ENCODE data around the gene CLASP1.

CLASP1 gene

GRCh38 chr2:121409966-121410365 lies 239.3 kb downstream of the CLASP1 start:
- DNase-seq (ENCODE audit: insufficient read length, low spot score) (no peak), FAIRE-seq (no peak)
- TF ChIP-seq SPI1 (IDR thresholded peaks at IDR 0.05; ENCODE audit: low read depth, low read length) (no peak), POLR2A (IDR thresholded peaks at IDR 0.05; ENCODE audit: low read depth, low read length) (no peak), POU2F2 (IDR thresholded peaks at IDR 0.05; ENCODE audit: low read depth, low read length) (no peak), POLR2AphosphoS5 (IDR thresholded peaks at IDR 0.05; ENCODE audit: low read depth, low read length) (no peak), TAF1 (IDR thresholded peaks at IDR 0.05; ENCODE audit: low read depth, low read length) (no peak), PAX5 (IDR thresholded peaks at IDR 0.05; ENCODE audit: insufficient read depth, low read length, severe bottlenecking) (no peak)

- FAIRE-seq: no peak
- no peak for TF ChIP-seq POU2F2 (IDR thresholded peaks at IDR 0.05; ENCODE audit: low read depth, low read length)
- TF ChIP-seq POLR2AphosphoS5 (IDR thresholded peaks at IDR 0.05; ENCODE audit: low read depth, low read length): no peak
- no peak for TF ChIP-seq POLR2A (IDR thresholded peaks at IDR 0.05; ENCODE audit: low read depth, low read length)
- no peak for TF ChIP-seq PAX5 (IDR thresholded peaks at IDR 0.05; ENCODE audit: insufficient read depth, low read length, severe bottlenecking)
- no peak for TF ChIP-seq TAF1 (IDR thresholded peaks at IDR 0.05; ENCODE audit: low read depth, low read length)
- TF ChIP-seq SPI1 (IDR thresholded peaks at IDR 0.05; ENCODE audit: low read depth, low read length): no peak
- DNase-seq (ENCODE audit: insufficient read length, low spot score): no peak
Measured at GRCh38 chr2:121409388-121409787, 239.9 kb downstream of the CLASP1 start.

GRCh38 chr2:121408641-121409040 lies 240.6 kb downstream of the CLASP1 start:
- DNase-seq (ENCODE audit: insufficient read length, low spot score) (no peak), FAIRE-seq (no peak)
- TF ChIP-seq TAF1 (IDR thresholded peaks at IDR 0.05; ENCODE audit: low read depth, low read length) (no peak), POLR2AphosphoS5 (IDR thresholded peaks at IDR 0.05; ENCODE audit: low read depth, low read length) (no peak), PAX5 (IDR thresholded peaks at IDR 0.05; ENCODE audit: insufficient read depth, low read length, severe bottlenecking) (no peak), SPI1 (IDR thresholded peaks at IDR 0.05; ENCODE audit: low read depth, low read length) (no peak), POU2F2 (IDR thresholded peaks at IDR 0.05; ENCODE audit: low read depth, low read length) (no peak), POLR2A (IDR thresholded peaks at IDR 0.05; ENCODE audit: low read depth, low read length) (no peak)

GRCh38 chr2:121405233-121405632 lies 244.0 kb downstream of the CLASP1 start:
- no peak for FAIRE-seq
- TF ChIP-seq TAF1 (IDR thresholded peaks at IDR 0.05; ENCODE audit: low read depth, low read length) (no peak), POU2F2 (IDR thresholded peaks at IDR 0.05; ENCODE audit: low read depth, low read length) (no peak), SPI1 (IDR thresholded peaks at IDR 0.05; ENCODE audit: low read depth, low read length) (no peak), POLR2AphosphoS5 (IDR thresholded peaks at IDR 0.05; ENCODE audit: low read depth, low read length) (no peak), PAX5 (IDR thresholded peaks at IDR 0.05; ENCODE audit: insufficient read depth, low read length, severe bottlenecking) (no peak), POLR2A (IDR thresholded peaks at IDR 0.05; ENCODE audit: low read depth, low read length) (no peak)
- no peak for DNase-seq (ENCODE audit: insufficient read length, low spot score)

GRCh38 chr2:121400201-121400600 lies 249.1 kb downstream of the CLASP1 start:
- FAIRE-seq (no peak), DNase-seq (ENCODE audit: insufficient read length, low spot score) (no peak)
- TF ChIP-seq POLR2A (IDR thresholded peaks at IDR 0.05; ENCODE audit: low read depth, low read length): no peak
- no peak for TF ChIP-seq TAF1 (IDR thresholded peaks at IDR 0.05; ENCODE audit: low read depth, low read length)
- no peak for TF ChIP-seq POU2F2 (IDR thresholded peaks at IDR 0.05; ENCODE audit: low read depth, low read length)
- TF ChIP-seq SPI1 (IDR thresholded peaks at IDR 0.05; ENCODE audit: low read depth, low read length): no peak
- no peak for TF ChIP-seq POLR2AphosphoS5 (IDR thresholded peaks at IDR 0.05; ENCODE audit: low read depth, low read length)
- TF ChIP-seq PAX5 (IDR thresholded peaks at IDR 0.05; ENCODE audit: insufficient read depth, low read length, severe bottlenecking): no peak

- TF ChIP-seq SPI1 (IDR thresholded peaks at IDR 0.05; ENCODE audit: low read depth, low read length) (no peak), POU2F2 (IDR thresholded peaks at IDR 0.05; ENCODE audit: low read depth, low read length) (no peak), POLR2A (IDR thresholded peaks at IDR 0.05; ENCODE audit: low read depth, low read length) (no peak), PAX5 (IDR thresholded peaks at IDR 0.05; ENCODE audit: insufficient read depth, low read length, severe bottlenecking) (no peak), TAF1 (IDR thresholded peaks at IDR 0.05; ENCODE audit: low read depth, low read length) (no peak), POLR2AphosphoS5 (IDR thresholded peaks at IDR 0.05; ENCODE audit: low read depth, low read length) (no peak)
- FAIRE-seq (no peak), DNase-seq (ENCODE audit: insufficient read length, low spot score) (no peak)
Measured at GRCh38 chr2:121398853-121399252, 250.4 kb downstream of the CLASP1 start.

GRCh38 chr2:121390082-121390692 lies 259.1 kb downstream of the CLASP1 start:
- no peak for DNase-seq (ENCODE audit: insufficient read length, low spot score)
- TF ChIP-seq SPI1 (IDR thresholded peaks at IDR 0.05; ENCODE audit: low read depth, low read length): no peak
- no peak for TF ChIP-seq POLR2AphosphoS5 (IDR thresholded peaks at IDR 0.05; ENCODE audit: low read depth, low read length)
- TF ChIP-seq POU2F2 (IDR thresholded peaks at IDR 0.05; ENCODE audit: low read depth, low read length): no peak
- TF ChIP-seq TAF1 (IDR thresholded peaks at IDR 0.05; ENCODE audit: low read depth, low read length): no peak
- TF ChIP-seq PAX5 (IDR thresholded peaks at IDR 0.05; ENCODE audit: insufficient read depth, low read length, severe bottlenecking): no peak
- TF ChIP-seq POLR2A (IDR thresholded peaks at IDR 0.05; ENCODE audit: low read depth, low read length): no peak
- no peak for FAIRE-seq

GRCh38 chr2:121388371-121388770 lies 260.9 kb downstream of the CLASP1 start:
- no peak for TF ChIP-seq POLR2AphosphoS5 (IDR thresholded peaks at IDR 0.05; ENCODE audit: low read depth, low read length)
- no peak for TF ChIP-seq SPI1 (IDR thresholded peaks at IDR 0.05; ENCODE audit: low read depth, low read length)
- no peak for TF ChIP-seq POLR2A (IDR thresholded peaks at IDR 0.05; ENCODE audit: low read depth, low read length)
- TF ChIP-seq POU2F2 (IDR thresholded peaks at IDR 0.05; ENCODE audit: low read depth, low read length): no peak
- no peak for TF ChIP-seq PAX5 (IDR thresholded peaks at IDR 0.05; ENCODE audit: insufficient read depth, low read length, severe bottlenecking)
- FAIRE-seq (no peak), DNase-seq (ENCODE audit: insufficient read length, low spot score) (no peak)

- no peak for TF ChIP-seq POU2F2 (IDR thresholded peaks at IDR 0.05; ENCODE audit: low read depth, low read length)
- no peak for TF ChIP-seq POLR2A (IDR thresholded peaks at IDR 0.05; ENCODE audit: low read depth, low read length)
- TF ChIP-seq POLR2AphosphoS5 (IDR thresholded peaks at IDR 0.05; ENCODE audit: low read depth, low read length): no peak
- no peak for TF ChIP-seq TAF1 (IDR thresholded peaks at IDR 0.05; ENCODE audit: low read depth, low read length)
- no peak for TF ChIP-seq PAX5 (IDR thresholded peaks at IDR 0.05; ENCODE audit: insufficient read depth, low read length, severe bottlenecking)
- TF ChIP-seq SPI1 (IDR thresholded peaks at IDR 0.05; ENCODE audit: low read depth, low read length): no peak
- DNase-seq (ENCODE audit: insufficient read length, low spot score) (no peak), FAIRE-seq (no peak)
Measured at GRCh38 chr2:121387591-121388325, 261.5 kb downstream of the CLASP1 start.

All from GM12891 (cell line).